Measurements from ENCODE around the gene CRB2.

- TF ChIP-seq, protein P1, sequence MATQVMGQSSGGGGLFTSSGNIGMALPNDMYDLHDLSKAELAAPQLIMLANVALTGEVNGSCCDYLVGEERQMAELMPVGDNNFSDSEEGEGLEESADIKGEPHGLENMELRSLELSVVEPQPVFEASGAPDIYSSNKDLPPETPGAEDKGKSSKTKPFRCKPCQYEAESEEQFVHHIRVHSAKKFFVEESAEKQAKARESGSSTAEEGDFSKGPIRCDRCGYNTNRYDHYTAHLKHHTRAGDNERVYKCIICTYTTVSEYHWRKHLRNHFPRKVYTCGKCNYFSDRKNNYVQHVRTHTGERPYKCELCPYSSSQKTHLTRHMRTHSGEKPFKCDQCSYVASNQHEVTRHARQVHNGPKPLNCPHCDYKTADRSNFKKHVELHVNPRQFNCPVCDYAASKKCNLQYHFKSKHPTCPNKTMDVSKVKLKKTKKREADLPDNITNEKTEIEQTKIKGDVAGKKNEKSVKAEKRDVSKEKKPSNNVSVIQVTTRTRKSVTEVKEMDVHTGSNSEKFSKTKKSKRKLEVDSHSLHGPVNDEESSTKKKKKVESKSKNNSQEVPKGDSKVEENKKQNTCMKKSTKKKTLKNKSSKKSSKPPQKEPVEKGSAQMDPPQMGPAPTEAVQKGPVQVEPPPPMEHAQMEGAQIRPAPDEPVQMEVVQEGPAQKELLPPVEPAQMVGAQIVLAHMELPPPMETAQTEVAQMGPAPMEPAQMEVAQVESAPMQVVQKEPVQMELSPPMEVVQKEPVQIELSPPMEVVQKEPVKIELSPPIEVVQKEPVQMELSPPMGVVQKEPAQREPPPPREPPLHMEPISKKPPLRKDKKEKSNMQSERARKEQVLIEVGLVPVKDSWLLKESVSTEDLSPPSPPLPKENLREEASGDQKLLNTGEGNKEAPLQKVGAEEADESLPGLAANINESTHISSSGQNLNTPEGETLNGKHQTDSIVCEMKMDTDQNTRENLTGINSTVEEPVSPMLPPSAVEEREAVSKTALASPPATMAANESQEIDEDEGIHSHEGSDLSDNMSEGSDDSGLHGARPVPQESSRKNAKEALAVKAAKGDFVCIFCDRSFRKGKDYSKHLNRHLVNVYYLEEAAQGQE (IDR thresholded peaks at IDR 0.05; ENCODE audit: low read depth), result no peak
- TF ChIP-seq CBX3 (IDR thresholded peaks at IDR 0.05; ENCODE audit: low read depth) (no peak), YY1 (IDR thresholded peaks at IDR 0.05; ENCODE audit: extremely low read depth, insufficient replicate concordance, low read depth, low read length) (no peak), CTCF (IDR thresholded peaks at IDR 0.05 in 2 of 3, conservative IDR thresholded peaks at IDR 0.05 in 1 of 3; ENCODE audit: borderline replicate concordance in 1 of 3, insufficient read depth in 1 of 3, low read depth in 2 of 3, low read length in 2 of 3) (no peak), POLR2A (IDR thresholded peaks at IDR 0.05; ENCODE audit: borderline replicate concordance, extremely low read depth, insufficient read depth, insufficient read length) (no peak), EZH2 (IDR thresholded peaks at IDR 0.05) (no peak), EGR1 (IDR thresholded peaks at IDR 0.05; ENCODE audit: low read depth) (no peak), RAD21 (IDR thresholded peaks at IDR 0.05; ENCODE audit: low read depth) (no peak), EZH2phosphoT487 (IDR thresholded peaks at IDR 0.05; ENCODE audit: borderline replicate concordance) (no peak), POLR2AphosphoS5 (IDR thresholded peaks at IDR 0.05; ENCODE audit: low read depth, low read length) (no peak), JUND (IDR thresholded peaks at IDR 0.05) (no peak), TCF7L2 (IDR thresholded peaks at IDR 0.05; ENCODE audit: borderline replicate concordance, extremely low read depth, insufficient read depth, insufficient read length) (no peak), ZNF274 (IDR thresholded peaks at IDR 0.05; ENCODE audit: low read depth, low read length) (no peak), FOSL1 (IDR thresholded peaks at IDR 0.05; ENCODE audit: low read depth) (no peak)
These were observed 34.5 kb downstream of the CRB2 start for GRCh38 chr9:123390337-123391135.
